Measurements from ENCODE around the gene ELP4. TPM values are rescaled to one million over a fixed set of nuclear protein-coding genes. Genes with fewer than 3 reads are reported as not detected.

Gene ELP4
- polyA plus RNA-seq, 4 donors = 5.4 to 14.5 (median 7.9) TPM

- Histone ChIP-seq H3K4me1 (ENCODE audit: control insufficient read depth in 3 of 3, insufficient read depth in 2 of 3, low read depth in 1 of 3, low read length in 2 of 3) (no peaks in the 10 kb centered on the region), H3K36me3 (ENCODE audit: control insufficient read depth in 3 of 3, insufficient read depth in 2 of 3, low read depth in 1 of 3, low read length in 3 of 3) (peaks cover 0 to 4% (median 0%) of the 10 kb centered on the region in 3 donors), H3K4me3 (ENCODE audit: low read depth in 1 of 3, low read length in 3 of 3) (no peak overlapping the region), H3K27ac (ENCODE audit: low read depth in 1 of 3, low read length in 2 of 3) (no peak overlapping the region), H3K27me3 (ENCODE audit: control insufficient read depth in 3 of 3, insufficient read depth in 3 of 3, low read length in 3 of 3) (no peaks in the 10 kb centered on the region), H3K9me3 (ENCODE audit: control insufficient read depth in 2 of 2, insufficient read depth in 1 of 2, low read depth in 1 of 2, low read length in 1 of 2) (no peaks in the 10 kb centered on the region)
- DNase-seq (no peak), FAIRE-seq (no peak)
These were observed 12.1 kb downstream of the ELP4 start for GRCh38 chr11:31521497-31522150.

DNA sequence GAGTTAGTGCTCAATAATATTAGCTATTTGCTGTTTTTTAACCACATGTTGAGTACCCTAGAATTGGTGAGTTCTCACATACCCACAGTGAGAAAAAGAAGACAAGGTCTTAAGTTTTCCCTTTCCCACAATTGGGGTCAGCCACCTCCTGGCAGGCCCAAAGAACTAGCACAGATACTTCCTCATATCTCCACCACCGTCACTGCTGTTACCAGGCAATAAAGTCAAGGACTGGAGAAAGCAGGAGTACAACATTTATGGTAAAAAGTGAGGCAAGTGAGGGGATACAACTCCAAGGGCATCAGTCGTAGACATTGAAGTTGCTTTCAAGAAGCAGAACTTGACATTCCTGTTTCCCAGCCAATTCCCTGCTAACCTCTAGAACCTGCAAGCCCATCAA is 19.6 kb downstream of the ELP4 start:
- H3K27ac ChIP-seq (ENCODE audit: low read depth in 1 of 3, low read length in 2 of 3) = no peak overlapping the region
- DNase-seq (no peak), FAIRE-seq (no peak)
- H3K9me3 ChIP-seq (ENCODE audit: control insufficient read depth in 2 of 2, insufficient read depth in 1 of 2, low read depth in 1 of 2, low read length in 1 of 2) = no peaks in the 10 kb centered on the region
- 76 to 82% (median 81%) methylated on average over 2 of the region's 2 CpGs for WGBS, 3 donors
- H3K4me1 ChIP-seq (ENCODE audit: control insufficient read depth in 3 of 3, insufficient read depth in 2 of 3, low read depth in 1 of 3, low read length in 2 of 3) = no peaks in the 10 kb centered on the region
- peaks cover 0 to under 1% (median 0%) of the 10 kb centered on the region in 3 donors for H3K36me3 ChIP-seq (ENCODE audit: control insufficient read depth in 3 of 3, insufficient read depth in 2 of 3, low read depth in 1 of 3, low read length in 3 of 3)
- H3K4me3 ChIP-seq (ENCODE audit: low read depth in 1 of 3, low read length in 3 of 3) = no peak overlapping the region
- no peaks in the 10 kb centered on the region for H3K27me3 ChIP-seq (ENCODE audit: control insufficient read depth in 3 of 3, insufficient read depth in 3 of 3, low read length in 3 of 3)

- Histone ChIP-seq H3K36me3 (ENCODE audit: control insufficient read depth in 3 of 3, insufficient read depth in 2 of 3, low read depth in 1 of 3, low read length in 3 of 3) (no peaks in the 10 kb centered on the region), H3K4me3 (ENCODE audit: low read depth in 1 of 3, low read length in 3 of 3) (no peak overlapping the region), H3K27me3 (ENCODE audit: control insufficient read depth in 3 of 3, insufficient read depth in 3 of 3, low read length in 3 of 3) (no peaks in the 10 kb centered on the region), H3K4me1 (ENCODE audit: control insufficient read depth in 3 of 3, insufficient read depth in 2 of 3, low read depth in 1 of 3, low read length in 2 of 3) (no peaks in the 10 kb centered on the region), H3K27ac (ENCODE audit: low read depth in 1 of 3, low read length in 2 of 3) (no peak overlapping the region), H3K9me3 (ENCODE audit: control insufficient read depth in 2 of 2, insufficient read depth in 1 of 2, low read depth in 1 of 2, low read length in 1 of 2) (no peaks in the 10 kb centered on the region)
- no peak for DNase-seq
- no peak for FAIRE-seq
These were observed 20.1 kb downstream of the ELP4 start for GRCh38 chr11:31529701-31530100.

DNA sequence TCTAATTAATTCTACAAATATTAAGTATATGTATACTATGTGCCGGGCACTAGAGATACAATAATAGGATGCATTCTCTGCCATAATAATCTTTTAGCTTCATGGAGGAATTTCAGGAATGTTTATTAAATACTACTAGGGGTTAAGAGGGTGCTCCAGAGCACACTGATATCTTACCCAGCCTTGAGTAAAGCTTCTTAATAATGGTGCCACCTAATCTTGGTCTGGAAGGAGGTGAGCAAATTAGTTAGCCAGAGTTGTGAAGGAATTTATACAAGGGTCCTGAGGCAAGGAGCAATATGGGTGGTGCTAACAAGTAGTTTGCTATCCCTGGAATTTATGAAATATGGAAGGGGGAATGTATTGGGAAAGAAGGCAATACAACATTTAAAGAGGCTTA is 21.7 kb downstream of the ELP4 start:
- no peaks in the 10 kb centered on the region for H3K27me3 ChIP-seq (ENCODE audit: control insufficient read depth in 3 of 3, insufficient read depth in 3 of 3, low read length in 3 of 3)
- no peaks in the 10 kb centered on the region for H3K9me3 ChIP-seq (ENCODE audit: control insufficient read depth in 2 of 2, insufficient read depth in 1 of 2, low read depth in 1 of 2, low read length in 1 of 2)
- FAIRE-seq (no peak), DNase-seq (no peak)
- H3K36me3 ChIP-seq (ENCODE audit: control insufficient read depth in 3 of 3, insufficient read depth in 2 of 3, low read depth in 1 of 3, low read length in 3 of 3) = no peaks in the 10 kb centered on the region
- no peak overlapping the region for H3K27ac ChIP-seq (ENCODE audit: low read depth in 1 of 3, low read length in 2 of 3)
- H3K4me1 ChIP-seq (ENCODE audit: control insufficient read depth in 3 of 3, insufficient read depth in 2 of 3, low read depth in 1 of 3, low read length in 2 of 3) = no peaks in the 10 kb centered on the region
- no peak overlapping the region for H3K4me3 ChIP-seq (ENCODE audit: low read depth in 1 of 3, low read length in 3 of 3)
- WGBS, 3 donors = 97 to 98% (median 97%) methylated on average over 1 of the region's 1 CpG

- Histone ChIP-seq H3K27ac (ENCODE audit: low read depth in 1 of 3, low read length in 2 of 3) (no peak overlapping the region), H3K36me3 (ENCODE audit: control insufficient read depth in 3 of 3, insufficient read depth in 2 of 3, low read depth in 1 of 3, low read length in 3 of 3) (peaks cover 0 to 4% (median 0%) of the 10 kb centered on the region in 3 donors), H3K4me1 (ENCODE audit: control insufficient read depth in 3 of 3, insufficient read depth in 2 of 3, low read depth in 1 of 3, low read length in 2 of 3) (no peaks in the 10 kb centered on the region), H3K27me3 (ENCODE audit: control insufficient read depth in 3 of 3, insufficient read depth in 3 of 3, low read length in 3 of 3) (no peaks in the 10 kb centered on the region), H3K9me3 (ENCODE audit: control insufficient read depth in 2 of 2, insufficient read depth in 1 of 2, low read depth in 1 of 2, low read length in 1 of 2) (no peaks in the 10 kb centered on the region), H3K4me3 (ENCODE audit: low read depth in 1 of 3, low read length in 3 of 3) (no peak overlapping the region)
- no peak for FAIRE-seq
- DNase-seq = no peak
- WGBS, 3 donors = 85 to 89% (median 87%) methylated on average over 4 of the region's 4 CpGs
These were observed 25.9 kb downstream of the ELP4 start for GRCh38 chr11:31535479-31535878.

- peaks cover 0 to 13% of the 10 kb centered on the region in 2 donors for H3K9me3 ChIP-seq (ENCODE audit: control insufficient read depth in 2 of 2, insufficient read depth in 1 of 2, low read depth in 1 of 2, low read length in 1 of 2)
- peaks cover 0 to 5% (median 0%) of the 10 kb centered on the region in 3 donors for H3K36me3 ChIP-seq (ENCODE audit: control insufficient read depth in 3 of 3, insufficient read depth in 2 of 3, low read depth in 1 of 3, low read length in 3 of 3)
- H3K4me1 ChIP-seq (ENCODE audit: control insufficient read depth in 3 of 3, insufficient read depth in 2 of 3, low read depth in 1 of 3, low read length in 2 of 3) = no peaks in the 10 kb centered on the region
- H3K27me3 ChIP-seq (ENCODE audit: control insufficient read depth in 3 of 3, insufficient read depth in 3 of 3, low read length in 3 of 3) = no peaks in the 10 kb centered on the region
- no peak for DNase-seq
- H3K4me3 ChIP-seq (ENCODE audit: low read depth in 1 of 3, low read length in 3 of 3) = no peak overlapping the region
- no peak for FAIRE-seq
- no peak overlapping the region for H3K27ac ChIP-seq (ENCODE audit: low read depth in 1 of 3, low read length in 2 of 3)
These were observed 33.3 kb downstream of the ELP4 start for GRCh38 chr11:31542862-31543261.

DNA sequence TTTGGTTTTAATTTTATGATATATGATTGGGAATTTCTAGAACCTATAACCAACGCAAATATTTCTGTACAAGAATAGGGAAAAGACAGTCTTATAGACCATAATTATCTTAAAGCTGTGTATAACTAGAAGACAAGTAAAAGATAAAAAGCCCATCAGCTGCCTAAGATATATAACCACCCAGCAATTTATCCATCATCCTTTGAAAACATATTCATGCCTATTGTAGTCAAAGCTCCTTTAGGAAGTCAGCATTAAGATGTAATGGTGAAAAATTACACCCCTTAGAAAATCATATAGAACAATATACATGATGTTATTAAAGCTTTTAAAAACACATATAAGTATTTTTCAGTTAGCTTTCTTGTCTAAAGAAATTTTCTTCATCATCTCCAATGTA is 46.4 kb downstream of the ELP4 start:
- Histone ChIP-seq H3K9me3 (ENCODE audit: control insufficient read depth in 2 of 2, insufficient read depth in 1 of 2, low read depth in 1 of 2, low read length in 1 of 2) (no peaks in the 10 kb centered on the region), H3K36me3 (ENCODE audit: control insufficient read depth in 3 of 3, insufficient read depth in 2 of 3, low read depth in 1 of 3, low read length in 3 of 3) (no peaks in the 10 kb centered on the region), H3K27me3 (ENCODE audit: control insufficient read depth in 3 of 3, insufficient read depth in 3 of 3, low read length in 3 of 3) (no peaks in the 10 kb centered on the region), H3K4me1 (ENCODE audit: control insufficient read depth in 3 of 3, insufficient read depth in 2 of 3, low read depth in 1 of 3, low read length in 2 of 3) (no peaks in the 10 kb centered on the region), H3K4me3 (ENCODE audit: low read depth in 1 of 3, low read length in 3 of 3) (no peak overlapping the region), H3K27ac (ENCODE audit: low read depth in 1 of 3, low read length in 2 of 3) (no peak overlapping the region)
- 94 to 100% (median 97%) methylated on average over 1 of the region's 1 CpG for WGBS, 3 donors
- no peak for DNase-seq
- FAIRE-seq = no peak

GRCh38 chr11:31558001-31558400 is 48.4 kb downstream of the ELP4 start:
- 57 to 88% (median 76%) methylated on average over 2 of the region's 2 CpGs for WGBS, 3 donors
- H3K36me3 ChIP-seq (ENCODE audit: control insufficient read depth in 3 of 3, insufficient read depth in 2 of 3, low read depth in 1 of 3, low read length in 3 of 3) = no peaks in the 10 kb centered on the region
- no peak overlapping the region for H3K4me3 ChIP-seq (ENCODE audit: low read depth in 1 of 3, low read length in 3 of 3)
- FAIRE-seq (no peak), DNase-seq (no peak)
- H3K27me3 ChIP-seq (ENCODE audit: control insufficient read depth in 3 of 3, insufficient read depth in 3 of 3, low read length in 3 of 3) = no peaks in the 10 kb centered on the region
- H3K9me3 ChIP-seq (ENCODE audit: control insufficient read depth in 2 of 2, insufficient read depth in 1 of 2, low read depth in 1 of 2, low read length in 1 of 2) = no peaks in the 10 kb centered on the region
- H3K4me1 ChIP-seq (ENCODE audit: control insufficient read depth in 3 of 3, insufficient read depth in 2 of 3, low read depth in 1 of 3, low read length in 2 of 3) = no peaks in the 10 kb centered on the region
- H3K27ac ChIP-seq (ENCODE audit: low read depth in 1 of 3, low read length in 2 of 3) = no peak overlapping the region

DNA sequence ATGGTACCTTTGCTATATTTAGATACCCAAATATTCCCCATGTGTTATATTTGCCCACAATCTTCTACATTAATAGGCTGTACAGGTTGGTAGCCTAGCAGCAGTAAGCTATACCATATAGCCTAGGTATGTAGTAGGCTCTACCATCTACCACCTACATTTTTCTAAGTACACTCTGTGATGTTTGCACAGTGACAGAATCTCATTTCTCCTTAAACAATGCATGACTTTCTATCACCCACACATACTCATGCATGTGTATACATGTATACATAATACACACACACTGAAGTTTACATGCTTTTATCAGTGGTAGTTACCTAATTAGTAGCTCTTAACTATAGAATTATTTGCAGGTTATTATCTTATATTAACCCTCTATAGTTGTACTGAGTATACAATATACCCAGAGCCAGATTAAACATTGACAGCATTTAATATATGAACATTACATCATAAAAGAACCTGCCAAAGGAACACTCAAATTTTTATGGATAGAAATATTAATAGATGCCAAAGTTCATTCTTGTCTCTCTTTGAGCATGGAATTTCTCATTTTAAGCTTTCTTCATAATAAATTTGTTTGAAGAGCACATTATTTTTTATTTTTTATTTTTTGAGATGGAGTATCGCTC is 51.4 kb downstream of the ELP4 start:
- 95 to 100% (median 100%) methylated on average over 1 of the region's 1 CpG for WGBS, 3 donors
- no peak for FAIRE-seq

More for the DNA sequence above, 51.4 kb downstream of the ELP4 start:
- H3K27ac ChIP-seq (ENCODE audit: low read depth in 1 of 3, low read length in 2 of 3) = no peak overlapping the region
- H3K9me3 ChIP-seq (ENCODE audit: control insufficient read depth in 2 of 2, insufficient read depth in 1 of 2, low read depth in 1 of 2, low read length in 1 of 2) = peaks cover 0 to 1% of the 10 kb centered on the region in 2 donors
- H3K27me3 ChIP-seq (ENCODE audit: control insufficient read depth in 3 of 3, insufficient read depth in 3 of 3, low read length in 3 of 3) = no peaks in the 10 kb centered on the region
- DNase-seq = peak; percentile 2 to 10
- H3K36me3 ChIP-seq (ENCODE audit: control insufficient read depth in 3 of 3, insufficient read depth in 2 of 3, low read depth in 1 of 3, low read length in 3 of 3) = no peaks in the 10 kb centered on the region
- no peak overlapping the region for H3K4me3 ChIP-seq (ENCODE audit: low read depth in 1 of 3, low read length in 3 of 3)
- H3K4me1 ChIP-seq (ENCODE audit: control insufficient read depth in 3 of 3, insufficient read depth in 2 of 3, low read depth in 1 of 3, low read length in 2 of 3) = no peaks in the 10 kb centered on the region
